WTC11 (cell line): ENCODE results near the gene TMEM141. TPM values are rescaled to one million over a fixed set of nuclear protein-coding genes. Genes with fewer than 3 reads are reported as not detected.

Source experiments
- ATAC-seq: fragments of 200-7000 bp; cut with Tn5 transposase; 2 replicates; pipeline ENCODE4 v1.10.0; 2021; ENCODE audit warnings: mild to moderate bottlenecking, moderate library complexity
- CTCF ChIA-PET: fragments of 300-600 bp; sonication (Branson Sonifier 250); formaldehyde crosslinking; loops from one replicate; lab custom pipeline; 2021; ENCODE audit warnings: antibody characterized with exemption; lab: Charles Lee
- POLR2A ChIA-PET: fragments of 350-600 bp; sonication (Branson Sonifier 250); formaldehyde crosslinking; loops from one replicate; lab custom pipeline; 2021; ENCODE audit warnings: antibody characterized with exemption; lab: Charles Lee
- DNase-seq: peaks from one replicate; pipeline ENCODE4 v3.0.0; 2021; ENCODE audit warnings: low spot score
- H3K27ac Mint-ChIP-seq: 2 replicates; pipeline ENCODE4 v1.8.0; 2021; ENCODE audit warnings: mixed read lengths
- H3K27me3 Mint-ChIP-seq: 2 replicates; pipeline ENCODE4 v1.8.0; 2021; ENCODE audit warnings: low read depth, mild to moderate bottlenecking, moderate library complexity, mixed read lengths
- H3K36me3 Mint-ChIP-seq: 2 replicates; pipeline ENCODE4 v1.8.0; 2021; ENCODE audit warnings: mixed read lengths
- H3K4me1 Mint-ChIP-seq: 2 replicates; pipeline ENCODE4 v1.8.0; 2022; ENCODE audit warnings: mixed read lengths
- H3K4me3 Mint-ChIP-seq: 2 replicates; pipeline ENCODE4 v1.8.0; 2021; ENCODE audit warnings: mild to moderate bottlenecking, moderate library complexity, mixed read lengths
- H3K9me3 Mint-ChIP-seq: 2 replicates; pipeline ENCODE4 v1.8.0; 2021; ENCODE audit warnings: mixed read lengths
- AR ChIP-seq: fragments of 250-450 bp; sonication (Bioruptor Pico); IDR thresholded peaks from 2 replicates; pipeline ENCODE4 v1.9.0; 2021; ENCODE audit warnings: mild to moderate bottlenecking
- ATF3 ChIP-seq: sonication (generic); formaldehyde crosslinking; conservative IDR thresholded peaks from 2 replicates; pipeline ENCODE4 v1.8.1; 2022; ENCODE audit warnings: mild to moderate bottlenecking, missing genetic modification reagents
- E2F4 ChIP-seq: sonication (generic); formaldehyde crosslinking; IDR thresholded peaks from 2 replicates; pipeline ENCODE4 v1.8.1; 2022; ENCODE audit warnings: low read depth, mild to moderate bottlenecking, moderate library complexity, missing genetic modification reagents, borderline replicate concordance
- E2F5 ChIP-seq: sonication (generic); formaldehyde crosslinking; IDR thresholded peaks from 2 replicates; pipeline ENCODE4 v1.8.1; 2022; ENCODE audit warnings: mild to moderate bottlenecking, moderate library complexity, missing genetic modification reagents
- ESRRA ChIP-seq: sonication (generic); formaldehyde crosslinking; IDR thresholded peaks from 2 replicates; pipeline ENCODE4 v1.8.1; 2022; ENCODE audit warnings: mild to moderate bottlenecking, missing genetic modification reagents, borderline replicate concordance
- FOXK1 ChIP-seq: sonication (generic); formaldehyde crosslinking; IDR thresholded peaks from 2 replicates; pipeline ENCODE4 v1.8.0; 2022; ENCODE audit warnings: mild to moderate bottlenecking, moderate library complexity, missing genetic modification reagents
- FOXP1 ChIP-seq: sonication (generic); formaldehyde crosslinking; IDR thresholded peaks from 2 replicates; pipeline ENCODE4 v1.8.0; 2022; ENCODE audit warnings: missing genetic modification reagents, mild to moderate bottlenecking, moderate library complexity, borderline replicate concordance
- GRHL2 ChIP-seq: fragments of 250-450 bp; sonication (Bioruptor Pico); IDR thresholded peaks from 2 replicates; pipeline ENCODE4 v1.8.0; 2022; ENCODE audit warnings: mild to moderate bottlenecking, moderate library complexity; ENCODE audit not compliant: insufficient replicate concordance, severe bottlenecking
- NFATC4 ChIP-seq: fragments of 250-450 bp; sonication (Bioruptor Pico); IDR thresholded peaks from 2 replicates; pipeline ENCODE4 v1.9.0; 2021; ENCODE audit warnings: mild to moderate bottlenecking
- PRDM15 ChIP-seq: sonication (generic); formaldehyde crosslinking; IDR thresholded peaks from 2 replicates; pipeline ENCODE4 v1.8.0; 2022; ENCODE audit warnings: missing genetic modification reagents
- PREB ChIP-seq: sonication (generic); formaldehyde crosslinking; IDR thresholded peaks from 2 replicates; pipeline ENCODE4 v1.8.1; 2022; ENCODE audit warnings: mild to moderate bottlenecking, missing genetic modification reagents, moderate library complexity, borderline replicate concordance
- ZNF219 ChIP-seq: sonication (generic); formaldehyde crosslinking; IDR thresholded peaks from 2 replicates; pipeline ENCODE4 v1.8.0; 2023; ENCODE audit warnings: missing genetic modification reagents, mild to moderate bottlenecking, borderline replicate concordance
- ZNF232 ChIP-seq: sonication (generic); formaldehyde crosslinking; IDR thresholded peaks from 2 replicates; pipeline ENCODE4 v1.8.0; 2022; ENCODE audit warnings: mild to moderate bottlenecking, missing genetic modification reagents
- ZNF317 ChIP-seq: sonication (generic); formaldehyde crosslinking; IDR thresholded peaks from 2 replicates; pipeline ENCODE4 v1.8.1; 2023; ENCODE audit warnings: low read depth, mild to moderate bottlenecking, moderate library complexity, missing genetic modification reagents, borderline replicate concordance
- ZNF396 ChIP-seq: fragments of 250-450 bp; sonication (Bioruptor Pico); IDR thresholded peaks from 2 replicates; pipeline ENCODE4 v1.8.0; 2021; ENCODE audit warnings: mild to moderate bottlenecking, moderate library complexity, borderline replicate concordance
- ZSCAN18 ChIP-seq: fragments of 250-450 bp; sonication (Bioruptor Pico); IDR thresholded peaks from 2 replicates; pipeline ENCODE4 v2.1.2; 2022; ENCODE audit warnings: mild to moderate bottlenecking, moderate library complexity
- total RNA-seq: library from RNA; stranded (reverse); gene quantifications from 3 replicates; pipeline ENCODE4 v1.2.3, GENCODE V29; 2021

Gene TMEM141
- total RNA-seq, 1 experiment from 2014 or later: 72.0 TPM

- Mint-ChIP-seq H3K27ac (no peak overlapping the region), H3K27me3 (no peaks in the 10 kb centered on the region), H3K9me3 (no peaks in the 10 kb centered on the region), H3K4me1 (peaks cover 6% of the 10 kb centered on the region), H3K4me3 (no peak overlapping the region), H3K36me3 (peaks cover 17% of the 10 kb centered on the region)
- DNase-seq: no peak
- TF ChIP-seq ZNF219 (no peak), ZNF317 (CRISPR knock-in tag) (no peak), E2F4 (CRISPR knock-in tag) (no peak), AR (CRISPR knock-in tag) (no peak), ATF3 (no peak), PREB (CRISPR knock-in tag) (no peak), ESRRA (no peak), FOXK1 (CRISPR knock-in tag) (no peak), PRDM15 (no peak), ZNF396 (CRISPR knock-in tag) (no peak), NFATC4 (CRISPR knock-in tag) (no peak), FOXP1 (CRISPR knock-in tag) (no peak)
- CTCF ChIA-PET: interaction anchor here (1.2 to 3.2 kb wide), 2 partner anchors 16 to 167 kb away, joined by 3 to 13 read pairs; partner anchors contain the start of gene AJM1
- no peak for ATAC-seq
- POLR2A ChIA-PET: no interaction called here
Measured at GRCh38 chr9:136826188-136826541, 35.0 kb downstream of the TMEM141 start.

- ATAC-seq: no peak
- no peak for TF ChIP-seq ZSCAN18
- TF ChIP-seq PREB (CRISPR knock-in tag): no peak
- TF ChIP-seq E2F5: no peak
- TF ChIP-seq ZNF232 (CRISPR knock-in tag): no peak
- no peak for TF ChIP-seq GRHL2 (CRISPR knock-in tag)
- ChIA-PET POLR2A (no interaction called here), CTCF (interaction anchor here (1.2 to 3.2 kb wide), 2 partner anchors 15 to 166 kb away, joined by 3 to 13 read pairs; partner anchors contain the start of gene AJM1)
- Mint-ChIP-seq H3K36me3 (peaks cover 23% of the 10 kb centered on the region), H3K4me1 (peaks cover 3% of the 10 kb centered on the region), H3K4me3 (no peak overlapping the region), H3K27me3 (no peaks in the 10 kb centered on the region), H3K9me3 (no peaks in the 10 kb centered on the region), H3K27ac (no peak overlapping the region)
- DNase-seq: no peak
Measured at GRCh38 chr9:136826703-136827582, 35.8 kb downstream of the TMEM141 start.
